HG03520 (cell line): ENCODE data around the gene P4HB.

ENCODE experiments used
- ATAC-seq: cut with Tn5 transposase; IDR thresholded peaks from one replicate; pipeline ENCODE4 v1.9.1; 2021; ENCODE audit warnings: mild to moderate bottlenecking, moderate library complexity; ENCODE audit not compliant: unreplicated experiment

Gene P4HB

GRCh38 chr17:81898029-81898866 lies 37.9 kb upstream of the P4HB start:
- no peak for ATAC-seq

- ATAC-seq, result no peak
These were observed 35.1 kb upstream of the P4HB start for GRCh38 chr17:81895400-81895799.

- peak; percentile 12 for ATAC-seq
These were observed 30.9 kb upstream of the P4HB start for GRCh38 chr17:81891303-81891552.

DNA sequence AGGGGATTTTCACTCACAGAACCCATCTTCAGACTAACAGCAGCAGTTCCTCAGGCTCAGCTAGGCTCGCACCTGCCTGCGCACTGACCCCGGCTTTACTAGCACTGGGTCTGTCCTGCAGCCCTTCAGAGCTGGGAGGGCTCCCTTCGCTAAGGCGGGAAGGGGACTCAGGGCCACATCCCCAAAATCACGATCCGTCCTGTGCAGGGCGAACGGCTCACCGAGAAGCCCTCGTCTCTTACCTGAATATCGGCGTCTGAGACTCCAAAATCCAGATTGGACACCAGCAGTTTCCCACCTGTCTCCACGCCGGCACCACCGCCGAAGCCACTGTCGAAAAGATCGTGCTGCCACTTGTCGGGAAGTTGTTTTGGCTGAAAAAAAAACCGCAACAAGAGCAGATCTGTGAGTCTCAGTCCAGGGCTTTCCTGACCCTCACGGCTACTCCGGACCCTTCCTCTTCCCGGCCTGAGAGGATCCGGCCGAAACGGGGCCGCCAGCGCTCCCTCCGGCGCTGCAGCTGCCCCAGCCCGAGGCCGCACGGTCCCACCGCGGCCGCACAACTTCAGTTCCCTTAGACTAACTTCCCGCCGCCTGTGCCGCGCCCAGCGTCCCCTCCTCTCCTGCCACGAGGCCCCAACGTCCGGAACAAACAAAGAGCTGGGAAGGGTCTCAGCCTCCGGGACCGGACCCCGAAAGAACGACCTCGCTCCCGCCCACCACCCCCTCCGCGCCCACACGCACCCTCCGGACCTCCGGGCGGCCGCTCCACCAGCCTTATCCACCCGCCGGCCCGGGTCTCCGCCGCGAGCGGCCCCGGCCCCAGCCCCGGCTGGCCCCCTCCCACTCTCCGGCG lies 30.3 kb upstream of the P4HB start:
- peak; percentile 15 for ATAC-seq

- no peak for ATAC-seq
These were observed 29.3 kb upstream of the P4HB start for GRCh38 chr17:81889602-81890001.

DNA sequence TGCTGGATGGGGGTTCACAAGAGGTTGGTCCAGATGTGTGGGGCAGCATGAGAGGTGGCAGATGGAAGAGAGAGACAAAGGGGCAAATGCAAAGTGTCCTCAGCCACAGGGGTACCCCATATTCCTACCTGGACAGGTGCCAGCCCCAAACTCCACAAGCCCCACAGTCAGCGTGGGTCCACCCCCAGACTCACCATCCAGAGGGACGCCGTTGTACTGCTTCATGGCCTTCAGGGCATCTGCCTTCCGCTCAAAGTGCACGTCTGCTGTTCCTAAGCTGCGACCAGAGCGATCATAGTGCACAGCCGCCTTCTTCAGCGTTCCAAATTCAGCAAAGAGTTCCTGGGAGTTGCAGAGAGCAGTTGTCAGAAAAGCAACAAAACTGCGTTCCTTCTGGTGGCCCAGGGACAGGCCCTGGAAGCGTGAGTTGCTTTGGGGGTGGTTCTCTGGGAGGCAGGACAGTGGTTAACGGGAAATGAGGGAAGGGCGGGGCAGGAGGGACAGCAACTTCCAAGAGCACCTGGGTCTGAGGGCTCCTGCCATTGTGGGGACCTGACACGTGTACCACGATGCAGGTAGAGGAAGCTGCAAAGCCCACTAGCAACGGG lies 28.8 kb upstream of the P4HB start:
- ATAC-seq, result no peak

DNA sequence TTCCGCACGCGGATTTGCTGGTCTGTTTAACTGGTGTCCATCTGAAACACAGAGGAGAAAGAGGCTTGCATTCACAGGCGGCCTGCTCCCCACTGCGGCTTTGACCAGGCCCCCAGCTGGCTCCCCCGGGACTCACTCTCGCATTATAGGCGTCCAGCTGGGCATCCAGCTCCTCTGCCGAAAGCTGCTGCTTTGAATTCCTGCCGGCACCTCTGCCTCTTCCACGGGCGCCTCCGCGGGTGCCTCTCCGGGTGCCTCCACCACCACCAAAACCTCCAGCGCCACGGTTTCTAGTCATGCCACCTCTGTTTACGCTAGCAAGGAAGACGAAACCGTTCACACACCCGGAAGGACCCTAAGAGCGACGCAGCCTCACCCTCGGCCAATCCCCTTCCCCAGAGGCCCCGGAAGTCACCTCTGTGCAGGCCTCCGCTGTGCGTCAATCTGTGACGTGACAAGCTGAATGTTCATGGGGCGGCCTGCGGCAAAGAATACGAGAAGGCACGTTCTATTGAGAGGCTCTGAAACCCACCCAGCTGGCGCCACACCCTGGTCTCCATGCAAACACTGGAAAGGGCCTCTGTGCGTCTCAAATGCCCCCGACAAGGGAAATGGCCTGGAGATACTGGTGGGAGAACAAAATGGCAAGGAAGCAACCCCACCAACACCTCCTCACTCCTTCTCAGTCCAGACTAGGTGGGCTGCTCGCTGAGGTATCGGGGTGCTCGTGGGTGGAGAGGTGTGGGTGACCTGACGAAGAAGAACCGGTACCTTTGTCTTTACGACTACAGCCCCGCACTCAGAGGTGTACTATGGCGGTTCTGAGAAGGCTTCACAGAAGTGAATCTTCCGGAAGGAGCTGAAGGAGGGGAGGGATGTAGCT lies 28.0 kb upstream of the P4HB start:
- ATAC-seq, result no peak

GRCh38 chr17:81885869-81886548 lies 25.7 kb upstream of the P4HB start:
- ATAC-seq, result no peak

GRCh38 chr17:81885454-81885853 lies 25.1 kb upstream of the P4HB start:
- no peak for ATAC-seq

- no peak for ATAC-seq
These were observed 24.6 kb upstream of the P4HB start for GRCh38 chr17:81884968-81885367.

- ATAC-seq, result no peak
These were observed 24.2 kb upstream of the P4HB start for GRCh38 chr17:81884520-81884919.

- no peak for ATAC-seq
These were observed 18.8 kb upstream of the P4HB start for GRCh38 chr17:81879121-81879520.

- ATAC-seq, result no peak
These were observed 18.0 kb upstream of the P4HB start for GRCh38 chr17:81878294-81878693.

DNA sequence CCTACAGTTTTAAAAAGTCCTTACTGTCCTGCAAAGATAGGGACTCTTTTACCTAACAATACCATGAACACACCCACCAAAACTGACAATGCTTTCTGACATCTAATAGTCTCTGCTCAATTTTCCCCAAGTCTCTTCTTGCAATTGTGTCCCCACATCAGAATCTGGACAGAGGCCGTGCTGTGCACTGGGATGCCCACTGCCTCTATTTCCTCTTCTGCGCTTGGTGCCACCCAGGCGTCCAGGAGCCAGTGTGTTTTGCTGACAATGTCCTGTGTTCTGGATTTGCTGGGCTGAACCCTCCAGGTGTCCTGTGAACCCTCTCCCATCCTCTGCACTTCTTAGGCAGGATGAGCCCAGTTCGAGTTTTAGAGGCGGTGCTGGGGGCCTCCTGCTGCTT lies 17.2 kb upstream of the P4HB start:
- ATAC-seq, result no peak

- ATAC-seq, result no peak
These were observed 11.3 kb upstream of the P4HB start for GRCh38 chr17:81871387-81872230.

GRCh38 chr17:81870981-81871386 lies 10.6 kb upstream of the P4HB start, which contains the start of gene ARHGDIA:
Gene ARHGDIA (minus strand): TSS chr17:81871337. CDS start chr17:81869930, 1,407 bp downstream.
- no peak for ATAC-seq

DNA sequence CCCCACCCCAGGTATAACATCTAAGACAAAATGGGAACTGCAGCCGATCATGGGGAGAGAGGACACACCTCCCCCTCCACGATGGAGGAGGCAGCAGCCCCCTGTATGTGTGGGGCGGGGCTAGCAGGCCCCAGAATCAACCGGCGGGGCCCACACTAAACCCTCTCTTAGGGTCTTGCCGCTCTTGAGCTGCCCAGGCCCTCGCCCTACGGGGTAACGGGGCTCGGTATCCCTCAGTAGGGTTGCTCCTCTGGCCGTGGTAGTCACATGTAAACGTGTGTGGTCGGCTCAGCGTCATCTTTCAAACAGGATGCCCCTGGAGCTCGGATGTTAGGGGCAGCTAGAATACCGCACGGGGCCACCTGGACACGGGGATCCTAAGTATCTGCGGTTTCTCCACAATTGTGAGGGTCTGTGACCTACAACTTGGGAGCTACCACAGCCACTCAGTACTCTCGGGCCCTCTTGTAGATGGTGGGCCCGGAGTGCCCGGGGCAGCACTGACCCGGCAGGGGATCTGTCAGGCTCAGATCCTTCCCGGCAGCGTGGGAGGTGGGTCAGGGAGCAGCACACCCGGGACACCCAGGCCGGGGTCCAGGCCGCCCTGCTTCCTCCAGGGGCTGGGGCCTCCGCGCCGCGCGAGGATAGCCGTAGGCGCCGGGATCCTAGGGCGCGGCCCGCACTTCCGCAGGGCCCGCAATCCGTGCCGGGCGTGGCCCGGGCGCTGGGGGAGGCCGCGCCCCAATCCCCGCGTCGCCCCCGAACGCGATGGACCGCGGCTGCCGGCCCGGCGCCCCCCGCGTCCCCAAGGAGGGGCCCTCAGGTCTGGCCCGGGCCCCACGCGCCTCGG lies 10.0 kb upstream of the P4HB start:
- no peak for ATAC-seq
